DND-41 (cell line): Measurements from ENCODE around the gene ZNF22.

Experiments
- ATAC-seq: fragments of 200-7000 bp; cut with Tn5 transposase; 3 replicates; pipeline ENCODE4 v1.9.1; 2021; ENCODE audit warnings: low read depth; ENCODE audit not compliant: insufficient read depth
- DNase-seq: peaks from one replicate; pipeline ENCODE4 v3.0.0-alpha.2; 2020
- H2AFZ ChIP-seq: 2 replicates; pipeline ENCODE4 v1.6.0; 2012; ENCODE audit warnings: low read depth, low read length
- H3K27ac ChIP-seq: 2 replicates; pipeline ENCODE4 v1.5.1; 2012; ENCODE audit warnings: low read length, inconsistent platforms
- H3K27me3 ChIP-seq: fragments of 200-600 bp; sonication (generic); 2 replicates; pipeline ENCODE4 v1.6.0; 2012; ENCODE audit warnings: low read length, mild to moderate bottlenecking, inconsistent platforms; ENCODE audit not compliant: insufficient read depth, poor library complexity
- H3K36me3 ChIP-seq: 2 replicates; pipeline ENCODE4 v1.5.1; 2012; ENCODE audit warnings: low read length, inconsistent platforms; ENCODE audit not compliant: insufficient read depth
- H3K4me1 ChIP-seq: 2 replicates; pipeline ENCODE4 v1.5.1; 2012; ENCODE audit warnings: mild to moderate bottlenecking, low read length; ENCODE audit not compliant: insufficient read depth
- H3K4me2 ChIP-seq: 2 replicates; pipeline ENCODE4 v1.6.0; 2012; ENCODE audit warnings: mild to moderate bottlenecking, moderate library complexity, low read length, inconsistent platforms; ENCODE audit not compliant: insufficient read depth
- H3K4me3 ChIP-seq, 2 experiments: fragments of 200-600 bp in 1 of 2; shearing (Covaris generic) in 1 of 2; 2 replicates each; pipeline ENCODE4 v1.5.1; 2012 to 2016; ENCODE audit warnings: inconsistent platforms in 2 of 2, low read length in 2 of 2, mild to moderate bottlenecking in 2 of 2, low read depth in 1 of 2, moderate library complexity in 1 of 2
- H3K79me2 ChIP-seq: 2 replicates; pipeline ENCODE4 v1.6.0; 2012; ENCODE audit warnings: low read length, inconsistent platforms; ENCODE audit not compliant: insufficient read depth
- H3K9ac ChIP-seq: 2 replicates; pipeline ENCODE4 v1.6.0; 2012; ENCODE audit warnings: low read depth, mild to moderate bottlenecking, inconsistent platforms, low read length, moderate library complexity
- H3K9me3 ChIP-seq: 2 replicates; pipeline ENCODE4 v1.5.1; 2012; ENCODE audit warnings: low read length, moderate library complexity, mild to moderate bottlenecking, inconsistent platforms; ENCODE audit not compliant: insufficient read depth, severe bottlenecking
- H4K20me1 ChIP-seq: 2 replicates; pipeline ENCODE4 v1.6.0; 2012; ENCODE audit warnings: low read length; ENCODE audit not compliant: insufficient read depth
- CTCF ChIP-seq: IDR thresholded peaks from 2 replicates; pipeline ENCODE4 v1.5.1; 2012; ENCODE audit warnings: borderline replicate concordance, low read length, moderate library complexity, mild to moderate bottlenecking; ENCODE audit not compliant: poor library complexity, severe bottlenecking; ENCODE audit errors: extremely low read depth
- EZH2 ChIP-seq: IDR thresholded peaks from 3 replicates; pipeline ENCODE4 v1.6.1; 2012; ENCODE audit warnings: borderline replicate concordance, low read depth, mild to moderate bottlenecking, moderate library complexity, low read length, inconsistent platforms; ENCODE audit not compliant: severe bottlenecking

The ZNF22 gene

GRCh38 chr10:44956226-44956625 lies 44.5 kb upstream of the ZNF22 start:
- ATAC-seq: no peak
- Histone ChIP-seq H2AFZ (no peak overlapping the region), H3K4me2 (no peak overlapping the region), H3K9me3 (no peaks in the 10 kb centered on the region), H4K20me1 (no peaks in the 10 kb centered on the region), H3K79me2 (peaks cover 10% of the 10 kb centered on the region; the same call in 1 of the 2 replicates), H3K9ac (no peak overlapping the region), H3K4me3 (no peak overlapping the region), H3K36me3 (peaks cover 8% of the 10 kb centered on the region; the same call in 1 of the 2 replicates), H3K27ac (no peak overlapping the region), H3K4me1 (peaks cover 25% of the 10 kb centered on the region), H3K27me3 (no peaks in the 10 kb centered on the region)
- no peak for DNase-seq
- TF ChIP-seq EZH2 (no peak), CTCF (no peak)

GRCh38 chr10:44956717-44957706 lies 43.7 kb upstream of the ZNF22 start:
- Histone ChIP-seq H3K4me3 (no peak overlapping the region), H3K27ac (no peak overlapping the region), H3K4me1 (peaks cover 25% of the 10 kb centered on the region), H3K27me3 (no peaks in the 10 kb centered on the region), H3K4me2 (no peak overlapping the region), H3K9ac (no peak overlapping the region), H3K9me3 (no peaks in the 10 kb centered on the region), H3K36me3 (peaks cover 8% of the 10 kb centered on the region; the same call in 1 of the 2 replicates), H4K20me1 (no peaks in the 10 kb centered on the region), H3K79me2 (peaks cover 10% of the 10 kb centered on the region; the same call in 1 of the 2 replicates), H2AFZ (no peak overlapping the region)
- DNase-seq (no peak), ATAC-seq (no peak)
- TF ChIP-seq CTCF: no peak
- no peak for TF ChIP-seq EZH2

GRCh38 chr10:44958196-44958897 lies 42.4 kb upstream of the ZNF22 start:
- H3K4me1 ChIP-seq: peaks cover 29% of the 10 kb centered on the region
- H3K9ac ChIP-seq: peak overlapping the region; percentile 87
- H3K79me2 ChIP-seq: peaks cover 10% of the 10 kb centered on the region; the same call in 1 of the 2 replicates
- peaks cover 8% of the 10 kb centered on the region; the same call in 1 of the 2 replicates for H3K36me3 ChIP-seq
- no peak for TF ChIP-seq CTCF
- TF ChIP-seq EZH2: no peak
- H3K4me2 ChIP-seq: peak overlapping the region; percentile 86
- ATAC-seq (no peak), DNase-seq (no peak)
- H3K27ac ChIP-seq: peak overlapping the region; percentile 76
- no peak overlapping the region; the same call in 1 of the 2 replicates for H2AFZ ChIP-seq
- H3K27me3 ChIP-seq: no peaks in the 10 kb centered on the region
- no peaks in the 10 kb centered on the region for H4K20me1 ChIP-seq
- H3K4me3 ChIP-seq: peak overlapping the region; percentile 87 to 90; a peak in 3 of 4 replicates
- H3K9me3 ChIP-seq: no peaks in the 10 kb centered on the region
